Natural killer cell (primary cell): ENCODE data around the gene PRKAG2. TPM values are rescaled to one million over a fixed set of nuclear protein-coding genes. Genes with fewer than 3 reads are reported as not detected.

Experiments
- ATAC-seq, 3 donors: fragments of 150-1000 bp in 2 of 3; fragments of 200-7000 bp in 1 of 3; cut with Tn5 transposase; 1 replicate in 1 of 3; 2 replicates in 2 of 3; pipeline ENCODE4 v1.10.0; 2021; ENCODE audit warnings: mild to moderate bottlenecking in 2 of 3, moderate library complexity in 2 of 3
- DNase-seq, 2 donors: peaks; one replicate each; pipeline versions ENCODE4 v3.0.0 to v3.0.0-alpha.2; 2013 to 2021; ENCODE audit warnings: mixed read lengths in 1 of 2
- H3K27ac ChIP-seq: one replicate; pipeline ENCODE4 v1.5.1; 2013; ENCODE audit warnings: mild to moderate bottlenecking, low read length
- H3K27me3 ChIP-seq: one replicate; pipeline ENCODE4 v1.6.1; 2013; ENCODE audit warnings: low read length; ENCODE audit not compliant: control insufficient read depth, insufficient read depth
- H3K36me3 ChIP-seq: one replicate; pipeline ENCODE4 v1.6.1; 2013; ENCODE audit warnings: low read length; ENCODE audit not compliant: control insufficient read depth, insufficient read depth
- H3K4me1 ChIP-seq: one replicate; pipeline ENCODE4 v1.6.1; 2013; ENCODE audit warnings: low read length; ENCODE audit not compliant: control insufficient read depth, insufficient read depth
- H3K4me3 ChIP-seq: one replicate; pipeline ENCODE4 v1.5.1; 2013; ENCODE audit warnings: low read length
- H3K9me3 ChIP-seq: one replicate; pipeline ENCODE4 v1.6.1; 2013; ENCODE audit warnings: low read length; ENCODE audit not compliant: control insufficient read depth, insufficient read depth
- H3K27ac Mint-ChIP-seq, 2 donors: one replicate each; pipeline ENCODE4 v1.8.0; 2022; ENCODE audit warnings: mild to moderate bottlenecking in 2 of 2, mixed read lengths in 2 of 2, moderate library complexity in 1 of 2
- H3K27me3 Mint-ChIP-seq, 2 donors: one replicate each; pipeline ENCODE4 v1.8.0; 2022; ENCODE audit warnings: low read depth in 2 of 2, mixed read lengths in 2 of 2
- H3K36me3 Mint-ChIP-seq: one replicate; pipeline ENCODE4 v1.8.0; 2022; ENCODE audit warnings: mixed read lengths
- H3K4me1 Mint-ChIP-seq, 2 donors: one replicate each; pipeline ENCODE4 v1.8.0; 2022; ENCODE audit warnings: mixed read lengths in 2 of 2
- H3K4me3 Mint-ChIP-seq: one replicate; pipeline ENCODE4 v1.8.0; 2022; ENCODE audit warnings: mild to moderate bottlenecking, moderate library complexity, mixed read lengths
- H3K9me3 Mint-ChIP-seq, 2 donors: one replicate each; pipeline ENCODE4 v1.8.0; 2022; ENCODE audit warnings: mixed read lengths in 2 of 2
- CTCF ChIP-seq: fragments of 200-600 bp; IDR thresholded peaks from one replicate; pipeline ENCODE4 v1.8.0; 2022; ENCODE audit warnings: antibody characterized with exemption
- WGBS: methylation state at CpG from one replicate; pipeline ENCODE4 v1.1.7; 2013; ENCODE audit warnings: missing lambda C conversion rate; ENCODE audit not compliant: insufficient coverage; 5-methylcytosine and 5-hydroxymethylcytosine counted together
- intact Hi-C: fragments of 100-400 bp; cut with micrococcal nuclease; formaldehyde crosslinking; loops from one replicate; pipeline ENCODE4 v1.14.2; 2022
- total RNA-seq, 4 donors: library from RNA; stranded (reverse); fragments of 120-200 nt in 1 of 4; gene quantifications; one replicate each; pipeline versions ENCODE4 v1.2.3 to v1.2.4, GENCODE V29; 2013 to 2022

Gene PRKAG2
- total RNA-seq, 3 donors from 2014 or later (not counting 1 experiment from before 2014, with no cell fraction given), result 42.6 to 66.5 (median 64.4) TPM

DNA sequence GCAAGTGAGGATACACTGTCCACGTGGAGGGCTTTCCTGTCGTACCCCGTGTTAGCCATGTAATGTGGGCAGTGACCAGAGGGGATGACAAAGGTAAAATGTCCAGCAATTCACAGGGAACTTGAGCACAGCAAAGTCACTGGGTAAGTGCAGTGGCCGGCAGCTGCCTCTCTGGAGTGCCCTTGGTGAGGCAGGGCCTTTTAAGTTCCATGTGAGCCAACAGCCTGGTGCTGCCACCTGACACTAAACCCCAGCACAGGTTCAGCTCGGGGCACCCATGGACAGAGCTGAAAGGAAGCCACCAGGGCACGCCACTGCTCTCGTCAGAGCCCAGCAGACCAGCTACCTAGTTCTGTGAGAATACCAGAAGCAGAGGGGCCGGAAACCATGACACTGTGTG lies 168.3 kb downstream of the PRKAG2 start:
- peaks cover 8% of the 10 kb centered on the region for H3K4me1 ChIP-seq
- no peaks in the 10 kb centered on the region for H3K9me3 ChIP-seq
- Mint-ChIP-seq H3K27me3 (no peaks in the 10 kb centered on the region), H3K9me3 (no peaks in the 10 kb centered on the region), H3K27ac (no peak overlapping the region), H3K36me3 (no peaks in the 10 kb centered on the region), H3K4me3 (no peak overlapping the region), H3K4me1 (peaks cover 18 to 24% of the 10 kb centered on the region in 2 donors)
- no peak overlapping the region for H3K27ac ChIP-seq
- intact Hi-C loops, result no loop called here
- H3K36me3 ChIP-seq, result peaks cover 3% of the 10 kb centered on the region
- no peak for TF ChIP-seq CTCF
- ATAC-seq (no peak), DNase-seq (no peak)
- H3K27me3 ChIP-seq, result no peaks in the 10 kb centered on the region
- WGBS, result 91% methylated on average over 8 of the region's 8 CpGs
- H3K4me3 ChIP-seq, result no peak overlapping the region

DNA sequence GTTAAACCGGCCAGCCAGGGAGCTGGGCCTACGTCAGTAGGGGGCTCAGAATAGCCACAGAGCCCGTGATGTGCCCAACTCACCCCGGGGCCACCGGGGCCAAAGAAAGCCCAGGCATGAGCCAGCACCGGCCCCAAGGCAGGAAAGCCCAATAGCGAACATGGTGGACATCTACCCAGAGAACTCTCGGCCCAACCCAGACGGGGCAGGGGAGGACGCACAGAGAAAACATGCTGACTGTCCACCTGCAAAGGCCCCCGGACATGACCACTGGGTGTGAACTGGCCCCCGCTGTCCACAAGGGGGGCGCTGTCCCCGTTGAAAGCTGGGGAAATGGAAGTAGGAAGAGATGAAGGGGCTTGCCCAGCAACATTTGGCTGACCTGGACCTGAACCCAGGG lies 169.2 kb downstream of the PRKAG2 start:
- H3K4me1 Mint-ChIP-seq, result peaks cover 18 to 24% of the 10 kb centered on the region in 2 donors
- peaks cover 3% of the 10 kb centered on the region for H3K36me3 ChIP-seq
- no peak overlapping the region for H3K27ac ChIP-seq
- no peaks in the 10 kb centered on the region for H3K9me3 ChIP-seq
- no peaks in the 10 kb centered on the region for H3K27me3 ChIP-seq
- no peak overlapping the region for H3K4me3 Mint-ChIP-seq
- no peak overlapping the region for H3K4me3 ChIP-seq
- no peaks in the 10 kb centered on the region for H3K27me3 Mint-ChIP-seq
- H3K9me3 Mint-ChIP-seq, result no peaks in the 10 kb centered on the region
- H3K36me3 Mint-ChIP-seq, result no peaks in the 10 kb centered on the region
- intact Hi-C loops, result no loop called here
- no peak overlapping the region for H3K27ac Mint-ChIP-seq
- H3K4me1 ChIP-seq, result peaks cover 7% of the 10 kb centered on the region
- TF ChIP-seq CTCF, result no peak
- ATAC-seq, result no peak
- no peak for DNase-seq
- WGBS, result 93% methylated on average over 14 of the region's 14 CpGs

DNA sequence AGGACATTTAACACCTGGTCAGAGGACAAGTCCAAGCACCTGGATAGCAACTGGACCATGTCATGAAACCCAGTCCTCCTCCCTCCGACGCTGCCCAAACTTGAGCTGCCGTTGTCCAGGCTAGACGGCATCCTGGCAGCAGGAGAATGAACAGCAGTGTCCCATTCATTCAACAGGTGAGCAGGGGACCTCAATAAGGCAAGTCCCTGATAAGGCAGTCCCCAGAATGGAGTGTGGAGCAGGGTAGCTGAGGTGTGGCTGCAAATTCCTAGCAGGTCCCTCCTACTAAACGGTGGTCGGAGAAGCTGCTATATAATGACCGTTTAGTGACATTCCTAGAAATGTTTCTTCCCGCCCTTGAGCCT lies 169.8 kb downstream of the PRKAG2 start:
- 92% methylated on average over 8 of the region's 8 CpGs for WGBS

More for the DNA sequence above, 169.8 kb downstream of the PRKAG2 start:
- no peak overlapping the region for H3K4me3 Mint-ChIP-seq
- Histone ChIP-seq H3K4me3 (no peak overlapping the region), H3K4me1 (peaks cover 1% of the 10 kb centered on the region), H3K9me3 (no peaks in the 10 kb centered on the region), H3K27ac (no peak overlapping the region), H3K27me3 (no peaks in the 10 kb centered on the region), H3K36me3 (peaks cover 3% of the 10 kb centered on the region)
- intact Hi-C loops, result no loop called here
- no peak for DNase-seq
- no peaks in the 10 kb centered on the region for H3K36me3 Mint-ChIP-seq
- H3K27ac Mint-ChIP-seq, result no peak overlapping the region
- no peak for ATAC-seq
- no peaks in the 10 kb centered on the region for H3K9me3 Mint-ChIP-seq
- no peak for TF ChIP-seq CTCF
- peaks cover 18 to 23% of the 10 kb centered on the region in 2 donors for H3K4me1 Mint-ChIP-seq
- H3K27me3 Mint-ChIP-seq, result no peaks in the 10 kb centered on the region
